ENCODE data around the gene ST3GAL3. TPM values are rescaled to one million over a fixed set of nuclear protein-coding genes. Genes with fewer than 3 reads are reported as not detected.

Gene ST3GAL3
- total and polyA plus RNA-seq, 10 of the 15 experiments (the other 5 are each of a cell fraction or from before 2014, with no cell fraction given), result 1.2 to 19.3 (median 11.0) TPM

DNA sequence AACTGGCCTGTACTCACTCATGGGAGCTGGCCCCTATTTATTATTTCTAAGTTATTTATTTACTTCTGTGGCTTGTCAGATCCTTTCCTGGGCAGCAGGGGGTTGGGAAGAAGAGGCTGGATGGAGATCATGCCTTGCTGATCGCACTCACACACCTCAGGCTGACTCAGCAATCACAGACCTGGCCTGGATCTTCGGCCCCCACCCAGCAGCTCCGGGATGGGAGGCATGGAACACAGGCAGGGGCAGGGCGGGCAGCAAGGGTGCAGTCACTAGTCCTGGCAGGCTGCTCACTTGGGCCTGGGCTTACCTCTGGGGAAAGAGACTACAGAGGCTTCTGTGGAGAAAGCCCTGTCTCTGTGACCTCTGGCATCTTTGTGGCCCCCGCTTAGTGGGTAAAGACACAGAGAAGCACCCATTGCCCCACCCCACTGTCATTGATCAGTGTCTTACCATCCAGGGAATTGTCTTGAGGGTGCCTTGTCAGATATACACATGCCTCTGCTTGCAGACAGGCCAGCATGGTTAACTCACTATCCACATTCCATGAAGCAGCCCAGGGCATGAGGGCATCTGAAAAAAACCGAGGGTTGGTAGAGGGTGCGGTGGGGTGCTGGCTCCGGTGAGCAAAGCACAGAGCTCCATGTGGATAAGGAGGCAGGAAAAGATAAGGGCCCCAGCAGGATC is 230.0 kb downstream of the ST3GAL3 start:
- H3K4me1 ChIP-seq (ENCODE audit: control insufficient read depth, insufficient read depth, low read length), result peaks cover 11% of the 10 kb centered on the region
- ChIA-PET CTCF (interaction anchor here (0.8 to 19.3 kb wide), 2 partner anchors 174 to 286 kb away, joined by 4 to 1117 read pairs; no protein-coding TSS in a partner anchor), RAD21 (ENCODE audit: unreplicated experiment) (interaction anchor here (13.3 kb wide), 1 partner anchor 171 kb away, joined by 587 read pairs; no protein-coding TSS in a partner anchor), POLR2A (no interaction called here), SMC1A (ENCODE audit: uncharacterized antibody, unreplicated experiment) (interaction anchor here (1.5 to 8.7 kb wide), 2 partner anchors 171 to 287 kb away, joined by 3 to 481 read pairs; partner anchors contain the start of gene KDM4A)
- no peak overlapping the region for H3K4me3 ChIP-seq
- FAIRE-seq (no peak), ATAC-seq (no peak), DNase-seq (ENCODE audit: low read depth, low spot score) (no peak)
- 97% methylated on average over 8 of the region's 8 CpGs for WGBS (ENCODE audit: insufficient coverage, insufficient replicate concordance, low lambda C conversion rate, missing lambda C conversion rate)
- no peak overlapping the region for H3K27ac ChIP-seq (ENCODE audit: control insufficient read depth, insufficient read depth)
- no peaks in the 10 kb centered on the region for H3K36me3 ChIP-seq (ENCODE audit: control insufficient read depth in 2 of 2, insufficient read depth in 2 of 2, low read length in 1 of 2)
- H3K79me2 ChIP-seq (ENCODE audit: control insufficient read depth, insufficient read depth, low read length), result no peaks in the 10 kb centered on the region
- H2AFZ ChIP-seq (ENCODE audit: control insufficient read depth, low read depth, low read length), result no peak overlapping the region
- H4K20me1 ChIP-seq (ENCODE audit: control insufficient read depth, insufficient read depth), result no peaks in the 10 kb centered on the region
- H3K4me2 ChIP-seq (ENCODE audit: control insufficient read depth, insufficient read depth), result no peak overlapping the region
- BruUV-seq (replicated peaks), result no TSS peak
- H3K27me3 ChIP-seq (replicated peaks in 1 of 2; ENCODE audit: control insufficient read depth in 2 of 2, insufficient read depth in 2 of 2, low read length in 1 of 2), result no peaks in the 10 kb centered on the region
- in situ Hi-C loops (cut with MboI) (loop anchor here (5.0 kb wide), 1 partner anchor 410 kb away; no protein-coding TSS in a partner anchor), intact Hi-C loops (cut with micrococcal nuclease; ENCODE audit: unreplicated experiment) (no loop called here)
- no peak overlapping the region for H3K9ac ChIP-seq (ENCODE audit: control insufficient read depth, insufficient read depth, low read length)
- no peaks in the 10 kb centered on the region for H3K9me3 ChIP-seq (replicated peaks; ENCODE audit: control insufficient read depth, insufficient read depth, low read length)
- TF ChIP-seq, protein P1, sequence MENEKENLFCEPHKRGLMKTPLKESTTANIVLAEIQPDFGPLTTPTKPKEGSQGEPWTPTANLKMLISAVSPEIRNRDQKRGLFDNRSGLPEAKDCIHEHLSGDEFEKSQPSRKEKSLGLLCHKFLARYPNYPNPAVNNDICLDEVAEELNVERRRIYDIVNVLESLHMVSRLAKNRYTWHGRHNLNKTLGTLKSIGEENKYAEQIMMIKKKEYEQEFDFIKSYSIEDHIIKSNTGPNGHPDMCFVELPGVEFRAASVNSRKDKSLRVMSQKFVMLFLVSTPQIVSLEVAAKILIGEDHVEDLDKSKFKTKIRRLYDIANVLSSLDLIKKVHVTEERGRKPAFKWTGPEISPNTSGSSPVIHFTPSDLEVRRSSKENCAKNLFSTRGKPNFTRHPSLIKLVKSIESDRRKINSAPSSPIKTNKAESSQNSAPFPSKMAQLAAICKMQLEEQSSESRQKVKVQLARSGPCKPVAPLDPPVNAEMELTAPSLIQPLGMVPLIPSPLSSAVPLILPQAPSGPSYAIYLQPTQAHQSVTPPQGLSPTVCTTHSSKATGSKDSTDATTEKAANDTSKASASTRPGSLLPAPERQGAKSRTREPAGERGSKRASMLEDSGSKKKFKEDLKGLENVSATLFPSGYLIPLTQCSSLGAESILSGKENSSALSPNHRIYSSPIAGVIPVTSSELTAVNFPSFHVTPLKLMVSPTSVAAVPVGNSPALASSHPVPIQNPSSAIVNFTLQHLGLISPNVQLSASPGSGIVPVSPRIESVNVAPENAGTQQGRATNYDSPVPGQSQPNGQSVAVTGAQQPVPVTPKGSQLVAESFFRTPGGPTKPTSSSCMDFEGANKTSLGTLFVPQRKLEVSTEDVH (IDR thresholded peaks at IDR 0.05; ENCODE audit: low read depth, partially characterized antibody), result no peak
- no peak for TF ChIP-seq SMC3 (IDR thresholded peaks at IDR 0.05; ENCODE audit: borderline replicate concordance, low read length)
- TF ChIP-seq NRF1 (conservative IDR thresholded peaks at IDR 0.05; ENCODE audit: low read depth, low read length), result no peak
- TF ChIP-seq, protein P2, sequence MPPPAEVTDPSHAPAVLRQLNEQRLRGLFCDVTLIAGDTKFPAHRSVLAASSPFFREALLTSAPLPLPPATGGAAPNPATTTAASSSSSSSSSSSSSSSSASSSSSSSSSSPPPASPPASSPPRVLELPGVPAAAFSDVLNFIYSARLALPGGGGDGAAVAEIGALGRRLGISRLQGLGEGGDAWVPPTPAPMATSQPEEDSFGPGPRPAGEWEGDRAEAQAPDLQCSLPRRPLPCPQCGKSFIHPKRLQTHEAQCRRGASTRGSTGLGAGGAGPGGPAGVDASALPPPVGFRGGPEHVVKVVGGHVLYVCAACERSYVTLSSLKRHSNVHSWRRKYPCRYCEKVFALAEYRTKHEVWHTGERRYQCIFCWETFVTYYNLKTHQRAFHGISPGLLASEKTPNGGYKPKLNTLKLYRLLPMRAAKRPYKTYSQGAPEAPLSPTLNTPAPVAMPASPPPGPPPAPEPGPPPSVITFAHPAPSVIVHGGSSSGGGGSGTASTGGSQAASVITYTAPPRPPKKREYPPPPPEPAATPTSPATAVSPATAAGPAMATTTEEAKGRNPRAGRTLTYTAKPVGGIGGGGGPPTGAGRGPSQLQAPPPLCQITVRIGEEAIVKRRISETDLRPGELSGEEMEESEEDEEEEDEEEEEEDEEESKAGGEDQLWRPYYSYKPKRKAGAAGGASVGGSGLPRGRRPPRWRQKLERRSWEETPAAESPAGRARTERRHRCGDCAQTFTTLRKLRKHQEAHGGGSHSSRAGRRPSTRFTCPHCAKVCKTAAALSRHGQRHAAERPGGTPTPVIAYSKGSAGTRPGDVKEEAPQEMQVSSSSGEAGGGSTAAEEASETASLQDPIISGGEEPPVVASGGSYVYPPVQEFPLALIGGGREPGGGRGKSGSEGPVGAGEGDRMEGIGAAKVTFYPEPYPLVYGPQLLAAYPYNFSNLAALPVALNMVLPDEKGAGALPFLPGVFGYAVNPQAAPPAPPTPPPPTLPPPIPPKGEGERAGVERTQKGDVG (CRISPR knock-in tag; IDR thresholded peaks at IDR 0.05), result no peak
- no peak for TF ChIP-seq CREM (IDR thresholded peaks at IDR 0.05; ENCODE audit: low read depth)
- TF ChIP-seq BACH1 (IDR thresholded peaks at IDR 0.05; ENCODE audit: borderline replicate concordance), result no peak
- TF ChIP-seq RCOR1 (conservative IDR thresholded peaks at IDR 0.05; ENCODE audit: low read depth, low read length), result no peak
- TF ChIP-seq NFYA (IDR thresholded peaks at IDR 0.05; ENCODE audit: borderline replicate concordance, low read depth, low read length), result no peak
- no peak for TF ChIP-seq ZNF217 (IDR thresholded peaks at IDR 0.05)
- no peak for TF ChIP-seq PRDM15 (CRISPR knock-in tag; IDR thresholded peaks at IDR 0.05)
- TF ChIP-seq GABPA (IDR thresholded peaks at IDR 0.05; ENCODE audit: low read depth), result no peak
- TF ChIP-seq, protein P3, sequence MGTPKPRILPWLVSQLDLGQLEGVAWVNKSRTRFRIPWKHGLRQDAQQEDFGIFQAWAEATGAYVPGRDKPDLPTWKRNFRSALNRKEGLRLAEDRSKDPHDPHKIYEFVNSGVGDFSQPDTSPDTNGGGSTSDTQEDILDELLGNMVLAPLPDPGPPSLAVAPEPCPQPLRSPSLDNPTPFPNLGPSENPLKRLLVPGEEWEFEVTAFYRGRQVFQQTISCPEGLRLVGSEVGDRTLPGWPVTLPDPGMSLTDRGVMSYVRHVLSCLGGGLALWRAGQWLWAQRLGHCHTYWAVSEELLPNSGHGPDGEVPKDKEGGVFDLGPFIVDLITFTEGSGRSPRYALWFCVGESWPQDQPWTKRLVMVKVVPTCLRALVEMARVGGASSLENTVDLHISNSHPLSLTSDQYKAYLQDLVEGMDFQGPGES (IDR thresholded peaks at IDR 0.05), result no peak
- TF ChIP-seq SREBF1 (IDR thresholded peaks at IDR 0.05; ENCODE audit: low read length), result no peak

All from GM12878 (cell line).